Measurements from ENCODE around the gene SLC1A3.

The SLC1A3 gene

GRCh38 chr5:36660397-36661049 is 54.1 kb downstream of the SLC1A3 start:
- Mint-ChIP-seq H3K9me3 (no peaks in the 10 kb centered on the region), H3K27ac (peak overlapping the region in 1 of 3 experiments; percentile 27), H3K27me3 (ENCODE audit: low read depth) (no peaks in the 10 kb centered on the region), H3K36me3 (ENCODE audit: low read depth) (peaks cover 3% of the 10 kb centered on the region), H3K4me1 (peaks cover 18% of the 10 kb centered on the region), H3K4me3 (no peak overlapping the region)
- TF ChIP-seq CTCF (IDR thresholded peaks at IDR 0.05; ENCODE audit: unreplicated experiment in 3 of 3): no peak

- Mint-ChIP-seq H3K36me3 (ENCODE audit: low read depth) (peaks cover 3% of the 10 kb centered on the region), H3K27me3 (ENCODE audit: low read depth) (no peaks in the 10 kb centered on the region), H3K4me1 (peaks cover 26% of the 10 kb centered on the region), H3K27ac (peak overlapping the region; percentile 17 to 84 (median 51)), H3K4me3 (no peak overlapping the region), H3K9me3 (no peaks in the 10 kb centered on the region)
- no peak for TF ChIP-seq CTCF (IDR thresholded peaks at IDR 0.05; ENCODE audit: unreplicated experiment in 3 of 3)
Observed at GRCh38 chr5:36661456-36662220, 55.2 kb downstream of the SLC1A3 start.

DNA sequence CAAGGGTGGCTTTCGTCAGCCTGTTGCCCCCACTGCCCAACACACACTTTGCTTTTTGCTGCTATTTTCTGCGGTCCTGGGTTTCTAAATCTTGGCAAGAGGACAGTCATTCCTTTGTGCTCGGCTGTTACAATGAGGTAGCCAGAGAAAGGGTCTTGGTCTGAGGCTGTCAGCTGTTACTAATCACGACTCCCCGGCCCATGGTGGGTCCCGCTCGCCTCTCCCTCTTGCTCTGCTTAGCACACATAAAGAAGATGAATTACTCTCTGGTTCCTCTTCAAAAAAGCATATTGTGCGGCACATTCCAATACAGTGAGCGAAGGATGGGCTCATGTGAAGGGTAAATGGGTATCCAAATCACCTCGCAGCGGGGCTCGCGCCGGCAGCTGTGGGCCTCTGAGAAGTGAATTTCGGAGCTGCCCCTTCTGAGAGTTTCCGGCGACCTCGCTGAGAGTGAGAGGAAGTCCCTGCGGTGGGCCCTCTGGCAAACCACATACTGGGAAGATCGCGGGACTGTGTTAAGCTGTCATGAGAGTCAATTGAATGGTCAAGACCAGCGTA is 56.0 kb downstream of the SLC1A3 start:
- H3K4me3 Mint-ChIP-seq: peak overlapping the region in 1 of 3 experiments; percentile 25
- no peaks in the 10 kb centered on the region for H3K27me3 Mint-ChIP-seq (ENCODE audit: low read depth)
- TF ChIP-seq CTCF (IDR thresholded peaks at IDR 0.05; ENCODE audit: unreplicated experiment in 3 of 3): no peak
- peaks cover 30% of the 10 kb centered on the region for H3K4me1 Mint-ChIP-seq
- peak overlapping the region; percentile 51 to 84 (median 62) for H3K27ac Mint-ChIP-seq
- H3K36me3 Mint-ChIP-seq (ENCODE audit: low read depth): peaks cover 3% of the 10 kb centered on the region
- no peaks in the 10 kb centered on the region for H3K9me3 Mint-ChIP-seq

- H3K27ac Mint-ChIP-seq: no peak overlapping the region
- peaks cover 30% of the 10 kb centered on the region for H3K4me1 Mint-ChIP-seq
- H3K36me3 Mint-ChIP-seq (ENCODE audit: low read depth): peaks cover 3% of the 10 kb centered on the region
- H3K27me3 Mint-ChIP-seq (ENCODE audit: low read depth): no peaks in the 10 kb centered on the region
- no peaks in the 10 kb centered on the region for H3K9me3 Mint-ChIP-seq
- no peak for TF ChIP-seq CTCF (IDR thresholded peaks at IDR 0.05; ENCODE audit: unreplicated experiment in 3 of 3)
- H3K4me3 Mint-ChIP-seq: no peak overlapping the region
Observed at GRCh38 chr5:36664766-36665165, 58.4 kb downstream of the SLC1A3 start.

- Mint-ChIP-seq H3K27me3 (ENCODE audit: low read depth) (no peaks in the 10 kb centered on the region), H3K9me3 (no peaks in the 10 kb centered on the region), H3K4me3 (no peak overlapping the region), H3K36me3 (ENCODE audit: low read depth) (peaks cover 3% of the 10 kb centered on the region), H3K27ac (peak overlapping the region in 2 of 3 experiments; percentile 44 to 50), H3K4me1 (peaks cover 30% of the 10 kb centered on the region)
- no peak for TF ChIP-seq CTCF (IDR thresholded peaks at IDR 0.05; ENCODE audit: unreplicated experiment in 3 of 3)
Observed at GRCh38 chr5:36665628-36666027, 59.2 kb downstream of the SLC1A3 start.
